Measurements from ENCODE around the gene ZSWIM7.

Gene ZSWIM7

GRCh38 chr17:15928286-15928785, 71.2 kb downstream of the ZSWIM7 start:
- no peak for DNase-seq
